GM12865 (cell line): ENCODE data around the gene HLCS.

Source experiments
- DNase-seq: peaks from one replicate; pipeline ENCODE4 v3.0.0; 2010; ENCODE audit warnings: low read depth
- H3K4me3 ChIP-seq: 2 replicates; pipeline ENCODE4 v1.5.1; 2011; ENCODE audit warnings: mild to moderate bottlenecking, low read depth, low read length, control low read depth
- CTCF ChIP-seq: IDR thresholded peaks from 2 replicates; pipeline ENCODE4 v1.5.1; 2011; ENCODE audit warnings: low read length, control low read depth, low read depth, inconsistent platforms; ENCODE audit not compliant: insufficient read depth; ENCODE audit errors: missing control alignments

The HLCS gene

GRCh38 chr21:36887963-36888362 lies 78.5 kb downstream of the HLCS start:
- no peak for DNase-seq
- TF ChIP-seq CTCF, result no peak
- no peak overlapping the region for H3K4me3 ChIP-seq

- TF ChIP-seq CTCF, result no peak
- H3K4me3 ChIP-seq, result no peak overlapping the region
- DNase-seq, result no peak
Observed at GRCh38 chr21:36883532-36884486, 82.7 kb downstream of the HLCS start.

- no peak overlapping the region for H3K4me3 ChIP-seq
- TF ChIP-seq CTCF, result no peak
- no peak for DNase-seq
Observed at GRCh38 chr21:36882776-36883175, 83.7 kb downstream of the HLCS start.

- no peak overlapping the region for H3K4me3 ChIP-seq
- TF ChIP-seq CTCF, result no peak
- no peak for DNase-seq
Observed at GRCh38 chr21:36881228-36881627, 85.2 kb downstream of the HLCS start.

GRCh38 chr21:36879827-36880226 lies 86.6 kb downstream of the HLCS start:
- no peak overlapping the region for H3K4me3 ChIP-seq
- no peak for TF ChIP-seq CTCF
- DNase-seq, result no peak

GRCh38 chr21:36877741-36878140 lies 88.7 kb downstream of the HLCS start:
- DNase-seq, result no peak
- no peak for TF ChIP-seq CTCF

More at GRCh38 chr21:36877741-36878140, 88.7 kb downstream of the HLCS start:
- no peak overlapping the region for H3K4me3 ChIP-seq
